ENCODE results near the gene ZFHX3. TPM values are rescaled to one million over a fixed set of nuclear protein-coding genes. Genes with fewer than 3 reads are reported as not detected.

ZFHX3 gene
- total and polyA plus RNA-seq, 2 of the 8 experiments (the other 6 are each of a cell fraction or from before 2014, with no cell fraction given) = 0.08 to 0.99 TPM

DNA sequence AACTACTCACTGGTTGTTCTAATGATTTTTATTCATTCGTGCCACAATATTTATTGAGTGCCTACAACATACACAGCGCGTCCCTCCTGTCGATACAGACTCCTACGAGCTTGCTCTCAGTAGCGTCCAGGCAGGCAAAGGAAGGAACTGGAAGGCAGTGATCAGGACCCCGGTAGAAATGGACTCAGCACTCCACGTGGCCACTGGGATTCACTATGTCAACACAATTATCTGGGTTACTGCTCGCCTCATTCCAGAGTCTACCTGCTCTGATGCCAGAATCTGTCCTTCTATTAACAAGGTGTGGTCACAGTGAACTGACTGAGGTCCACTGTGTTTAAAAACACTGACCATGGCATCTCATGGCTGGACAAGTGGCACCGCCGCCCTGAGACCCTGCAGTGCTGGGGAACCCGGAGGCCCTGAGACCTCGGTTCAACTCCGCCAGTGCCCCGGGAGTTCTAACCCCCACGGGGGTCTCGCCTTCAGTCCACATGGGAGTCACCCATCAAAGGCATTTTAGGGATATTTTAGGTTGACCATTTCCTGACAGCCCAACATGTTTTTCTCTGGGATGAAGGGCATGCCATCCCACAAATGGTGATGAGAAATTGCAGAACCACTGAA, 71.4 kb downstream of the ZFHX3 start (continued):
- TF ChIP-seq CTCF (IDR thresholded peaks at IDR 0.05; ENCODE audit: control extremely low read depth in 1 of 3, insufficient read depth in 1 of 3, low read depth in 1 of 3, low read length in 3 of 3) (no peak), ATF2 (IDR thresholded peaks at IDR 0.05; ENCODE audit: low read length) (no peak), TBP (IDR thresholded peaks at IDR 0.05; ENCODE audit: low read depth, low read length) (no peak)
